Stomach (tissue), 9 donors: ENCODE measurements around the gene CBFA2T3. TPM values are rescaled to one million over a fixed set of nuclear protein-coding genes. Genes with fewer than 3 reads are reported as not detected.

Experiments used
- DNase-seq, 2 donors: peaks; one replicate each; pipeline versions ENCODE4 v3.0.0 to v3.0.0-alpha.2; 2013 to 2019
- H3K27ac ChIP-seq, 5 donors: fragments of 200-600 bp in 4 of 5; sonication (generic) in 4 of 5; one replicate each; pipeline ENCODE4 v1.5.1; 2013 to 2019; ENCODE audit warnings: mild to moderate bottlenecking in 1 of 5, moderate library complexity in 1 of 5
- H3K27me3 ChIP-seq, 3 donors: fragments of 200-600 bp; sonication (generic); one replicate each; pipeline ENCODE4 v1.5.1; 2017 to 2019; ENCODE audit warnings: mixed run types in 1 of 3
- H3K36me3 ChIP-seq, 4 donors: fragments of 200-600 bp; sonication (generic); 1 replicate in 3 of 4; 2 replicates in 1 of 4; pipeline ENCODE4 v1.5.1; 2016 to 2019
- H3K4me1 ChIP-seq, 4 donors: fragments of 200-600 bp; sonication (generic); one replicate each; pipeline ENCODE4 v1.5.1; 2016 to 2019
- H3K4me3 ChIP-seq, 4 donors: fragments of 200-600 bp; sonication (generic) in 3 of 4; one replicate each; pipeline ENCODE4 v1.5.1; 2016 to 2019; ENCODE audit warnings: mild to moderate bottlenecking in 1 of 4
- H3K9me3 ChIP-seq, 4 donors: fragments of 200-600 bp; sonication (generic); one replicate each; pipeline ENCODE4 v1.5.1; 2016 to 2019
- CTCF ChIP-seq, 7 experiments: fragments of 450-650 bp in 4 of 7; fragments of 200-600 bp in 3 of 7; sonication (generic) in 3 of 7; IDR thresholded peaks; one replicate each; pipeline ENCODE4 v1.5.1; 2016 to 2019; ENCODE audit warnings: antibody characterized with exemption in 7 of 7, control low read depth in 2 of 7, mild to moderate bottlenecking in 1 of 7
- EP300 ChIP-seq: sonication (generic); formaldehyde crosslinking; IDR thresholded peaks from one replicate; pipeline ENCODE4 v1.6.1; 2017; ENCODE audit warnings: antibody characterized with exemption
- POLR2A ChIP-seq, 4 donors: fragments of 450-650 bp; IDR thresholded peaks; one replicate each; pipeline ENCODE4 v1.6.1; 2016; ENCODE audit warnings: antibody characterized with exemption in 4 of 4, control low read depth in 2 of 4, mild to moderate bottlenecking in 1 of 4, moderate library complexity in 1 of 4
- POLR2AphosphoS5 ChIP-seq, 3 donors: sonication (generic); formaldehyde crosslinking; IDR thresholded peaks; one replicate each; pipeline ENCODE4 v1.6.1; 2016; ENCODE audit warnings: antibody characterized with exemption in 3 of 3
- WGBS, 5 donors: extraction: QIAGEN DNeasy Blood & Tissue Kit in 3 of 5; methylation state at CpG; one replicate each; pipeline versions ENCODE4 v1.1.5 to v1.1.7; 2013 to 2018; 5-methylcytosine and 5-hydroxymethylcytosine counted together
- intact Hi-C: fragments of 100-400 bp; cut with DNase I; formaldehyde crosslinking; loops from one replicate; pipeline ENCODE4 v1.15.1; 2023; ENCODE audit warnings: low total_unique reads
- polyA plus RNA-seq, 3 donors: library from polyadenylated mRNA; stranded (reverse); fragments of 200-250 nt; gene quantifications; one replicate each; pipeline ENCODE4 v1.2.3, GENCODE V29; 2013
- total RNA-seq, 5 donors: library from RNA; depleted of rRNA; stranded (reverse); fragments of >200 nt; gene quantifications; one replicate each; pipeline versions ENCODE4 v1.1.0 to v1.2.3, GENCODE V29; 2014 to 2016
- donor health status: healthy with polysubstance abuse.
- donor health status: Bipolar disorder and iron deficiency.
- donor health status: healthy.

Gene CBFA2T3
- total and polyA plus RNA-seq, 8 donors: 0.58 to 57.6 (median 2.5) TPM

DNA sequence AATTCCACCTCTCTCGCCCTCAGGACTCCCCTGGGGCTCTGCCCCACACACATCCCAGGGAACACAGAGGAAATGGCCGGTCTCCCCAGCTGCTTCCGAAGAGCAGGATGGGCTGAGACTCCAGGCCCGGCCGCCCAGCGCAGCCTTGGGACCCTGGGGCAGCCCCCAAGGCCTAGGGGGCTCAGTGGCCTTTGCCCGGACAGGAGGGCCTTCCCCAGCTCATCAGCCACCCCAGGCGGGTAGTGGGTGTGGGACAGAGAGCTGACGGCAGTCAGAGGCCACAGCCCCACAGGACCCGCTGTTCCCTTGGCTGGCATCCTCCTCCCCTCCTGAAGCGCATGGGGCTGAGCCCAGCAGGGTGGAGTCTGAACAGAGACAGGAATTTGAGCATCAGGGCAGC, 6.2 kb upstream of the CBFA2T3 start:
- Histone ChIP-seq H3K4me3 (no peak overlapping the region), H3K36me3 (no peaks in the 10 kb centered on the region), H3K27ac (no peak overlapping the region), H3K27me3 (peaks cover 0 to 61% (median 10%) of the 10 kb centered on the region in 3 donors), H3K9me3 (no peaks in the 10 kb centered on the region), H3K4me1 (peaks cover 0 to 7% (median 1%) of the 10 kb centered on the region in 4 donors)
- DNase-seq: no peak
- TF ChIP-seq CTCF (IDR thresholded peaks at IDR 0.05) (no peak), POLR2AphosphoS5 (IDR thresholded peaks at IDR 0.05) (no peak), EP300 (no peak), POLR2A (IDR thresholded peaks at IDR 0.05) (no peak)
- WGBS, 5 donors: 73 to 85% (median 80%) methylated on average over 3 to 11 of the region's 11 CpGs
- intact Hi-C loops: no loop called here

DNA sequence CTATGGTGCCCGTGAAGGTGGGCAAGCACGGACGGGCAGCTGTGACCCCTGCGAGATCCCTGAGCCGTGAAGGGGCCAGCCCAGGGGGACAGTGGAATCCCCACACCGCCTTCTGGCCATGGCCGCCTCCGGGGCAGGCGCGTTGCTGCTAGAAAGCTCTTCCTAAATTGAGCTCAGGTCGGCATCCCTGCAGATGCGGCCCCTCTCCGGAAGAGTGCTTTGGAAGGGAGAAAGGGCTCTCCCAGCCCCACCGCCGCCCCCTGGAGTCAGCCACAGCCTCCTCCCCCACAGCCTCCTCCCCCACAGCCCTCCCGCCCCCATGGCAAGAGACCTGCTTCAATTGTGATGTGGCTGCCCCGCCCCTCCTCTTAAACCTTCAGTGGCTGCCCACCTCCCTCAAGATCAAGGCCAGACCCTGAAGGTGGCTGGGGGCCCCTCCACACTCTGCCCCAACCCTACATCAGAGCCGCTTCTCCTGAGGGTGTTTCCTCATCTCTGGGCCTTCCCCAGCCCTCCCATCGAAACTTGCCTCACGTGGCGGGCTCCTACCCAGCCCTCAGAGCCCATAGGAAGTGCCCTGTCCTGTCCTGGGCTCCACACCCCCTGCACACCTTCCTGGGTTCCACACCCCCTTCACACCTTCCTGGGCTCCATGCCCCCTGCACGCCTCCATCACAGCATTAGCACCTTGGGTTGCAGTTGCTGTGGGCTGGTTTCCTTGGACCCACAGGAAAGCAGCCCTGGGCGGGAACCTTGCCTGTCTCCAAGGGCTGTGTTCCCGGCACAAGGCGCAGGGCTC, 5.5 kb upstream of the CBFA2T3 start:
- no peaks in the 10 kb centered on the region for H3K36me3 ChIP-seq
- peaks cover 0 to 14% (median 5%) of the 10 kb centered on the region in 4 donors for H3K4me1 ChIP-seq
- intact Hi-C loops: no loop called here
- no peak overlapping the region for H3K27ac ChIP-seq
- TF ChIP-seq POLR2A (IDR thresholded peaks at IDR 0.05) (no peak), EP300 (no peak), CTCF (IDR thresholded peaks at IDR 0.05) (no peak), POLR2AphosphoS5 (IDR thresholded peaks at IDR 0.05) (no peak)
- no peaks in the 10 kb centered on the region for H3K9me3 ChIP-seq
- peaks cover 0 to 67% (median 10%) of the 10 kb centered on the region in 3 donors for H3K27me3 ChIP-seq
- no peak overlapping the region for H3K4me3 ChIP-seq
- 76 to 81% (median 78%) methylated on average over 14 to 25 of the region's 25 CpGs for WGBS, 5 donors
- DNase-seq: no peak

DNA sequence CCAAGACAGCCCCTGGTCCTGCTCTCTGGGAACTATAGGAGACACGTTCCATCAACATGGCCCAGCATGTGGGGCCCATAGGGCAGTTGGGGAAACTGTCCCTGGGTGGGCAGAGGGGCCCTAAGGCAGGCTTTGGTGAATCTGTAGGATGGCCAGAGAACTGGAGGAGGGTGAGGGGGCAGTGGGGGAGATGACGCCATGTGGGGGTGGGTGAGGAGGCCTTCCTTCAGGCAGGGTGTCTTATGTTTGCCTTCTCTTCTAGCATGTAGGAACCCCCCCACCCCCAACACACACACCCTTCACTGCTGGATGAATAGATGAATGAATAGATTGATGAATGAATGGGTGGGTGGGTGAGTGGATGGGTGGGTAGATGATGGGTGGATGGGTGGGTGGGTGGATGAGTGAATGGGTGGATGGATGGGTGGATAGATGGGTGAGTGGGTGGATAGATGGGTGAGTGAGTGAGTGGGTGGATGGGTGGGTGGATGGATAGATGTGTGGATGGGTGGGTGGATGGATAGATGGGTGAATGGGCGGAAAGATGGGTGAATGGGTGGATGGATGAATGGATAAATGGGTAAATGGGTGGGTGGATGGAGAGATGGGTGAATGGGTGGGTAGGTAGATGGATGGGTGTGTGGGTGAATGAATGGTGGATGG, 2.5 kb upstream of the CBFA2T3 start:
- peaks cover 0 to 28% (median 17%) of the 10 kb centered on the region in 4 donors for H3K4me1 ChIP-seq
- H3K27me3 ChIP-seq: peaks cover 0 to 79% (median 16%) of the 10 kb centered on the region in 3 donors
- DNase-seq: no peak
- no peak overlapping the region for H3K4me3 ChIP-seq
- peak overlapping the region in 1 of 5 donors; percentile 53 for H3K27ac ChIP-seq
- no peaks in the 10 kb centered on the region for H3K9me3 ChIP-seq
- intact Hi-C loops: no loop called here
- H3K36me3 ChIP-seq: no peaks in the 10 kb centered on the region
- TF ChIP-seq POLR2AphosphoS5 (IDR thresholded peaks at IDR 0.05): no peak
- TF ChIP-seq POLR2A (IDR thresholded peaks at IDR 0.05): no peak
- no peak for TF ChIP-seq EP300
- TF ChIP-seq CTCF (IDR thresholded peaks at IDR 0.05): no peak
- 75 to 90% (median 77%) methylated on average over 3 of the region's 3 CpGs for WGBS, 5 donors

- intact Hi-C loops: no loop called here
- no peak for DNase-seq
These were observed 1.8 kb upstream of the CBFA2T3 start for GRCh38 chr16:88978608-88979346.

More at GRCh38 chr16:88978608-88979346, 1.8 kb upstream of the CBFA2T3 start:
- 61 to 72% (median 62%) methylated on average over 13 to 21 of the region's 21 CpGs for WGBS, 5 donors
- H3K4me3 ChIP-seq: no peak overlapping the region
- peaks cover 0 to 79% (median 16%) of the 10 kb centered on the region in 3 donors for H3K27me3 ChIP-seq
- peaks cover 0 to 28% (median 17%) of the 10 kb centered on the region in 4 donors for H3K4me1 ChIP-seq
- H3K36me3 ChIP-seq: no peaks in the 10 kb centered on the region
- TF ChIP-seq CTCF (IDR thresholded peaks at IDR 0.05) (no peak), EP300 (no peak), POLR2AphosphoS5 (IDR thresholded peaks at IDR 0.05) (no peak), POLR2A (IDR thresholded peaks at IDR 0.05) (no peak)
- peak overlapping the region in 2 of 5 donors; percentile 46 to 53 for H3K27ac ChIP-seq
- no peaks in the 10 kb centered on the region for H3K9me3 ChIP-seq
